MM.1S (cell line): ENCODE data around the gene GALNT15.

Experiments
- DNase-seq: peaks from one replicate; pipeline ENCODE4 v3.0.0-alpha.2; 2015
- H2AFZ ChIP-seq: fragments of 300-600 bp; sonication (generic); 2 replicates; pipeline ENCODE4 v1.6.0; 2016; ENCODE audit warnings: antibody characterized with exemption, low read length
- H3F3A ChIP-seq: fragments of 300-600 bp; sonication (generic); 2 replicates; pipeline ENCODE4 v1.6.1; 2016; ENCODE audit warnings: mild to moderate bottlenecking, antibody characterized with exemption, low read length, moderate library complexity, mixed read lengths; ENCODE audit not compliant: insufficient read depth
- H3K27ac ChIP-seq: fragments of 300-600 bp; sonication (generic); 2 replicates; pipeline ENCODE4 v1.5.1; 2016; ENCODE audit warnings: mild to moderate bottlenecking, low read length
- H3K27me3 ChIP-seq: fragments of 300-600 bp; sonication (generic); replicated peaks from 2 replicates; pipeline ENCODE4 v1.6.0; 2016; ENCODE audit warnings: low read length; ENCODE audit not compliant: insufficient read depth
- H3K36me3 ChIP-seq: fragments of 300-600 bp; sonication (generic); replicated peaks from 2 replicates; pipeline ENCODE4 v1.6.1; 2016; ENCODE audit warnings: mild to moderate bottlenecking, low read length, mixed read lengths; ENCODE audit not compliant: insufficient read depth
- H3K4me1 ChIP-seq: fragments of 300-600 bp; sonication (generic); 2 replicates; pipeline ENCODE4 v1.6.1; 2016; ENCODE audit warnings: low read length, mixed read lengths
- H3K4me2 ChIP-seq: fragments of 300-600 bp; sonication (generic); 2 replicates; pipeline ENCODE4 v1.6.0; 2016; ENCODE audit warnings: low read depth, low read length
- H3K4me3 ChIP-seq: fragments of 300-600 bp; sonication (generic); 2 replicates; pipeline ENCODE4 v1.5.1; 2016; ENCODE audit warnings: low read length, mixed read lengths
- H3K79me2 ChIP-seq: fragments of 300-600 bp; sonication (generic); 2 replicates; pipeline ENCODE4 v1.6.1; 2016; ENCODE audit warnings: mixed run types, low read length, mixed read lengths
- H3K9ac ChIP-seq: fragments of 300-600 bp; sonication (generic); 2 replicates; pipeline ENCODE4 v1.6.1; 2016; ENCODE audit warnings: low read length, mixed read lengths
- H3K9me2 ChIP-seq: fragments of 300-600 bp; sonication (generic); replicated peaks from 2 replicates; pipeline ENCODE4 v1.6.1; 2016; ENCODE audit warnings: mild to moderate bottlenecking, low read length, mixed read lengths; ENCODE audit not compliant: insufficient read depth
- H3K9me3 ChIP-seq: fragments of 300-600 bp; sonication (generic); replicated peaks from 2 replicates; pipeline ENCODE4 v1.6.1; 2016; ENCODE audit warnings: mild to moderate bottlenecking, low read length, mixed read lengths; ENCODE audit not compliant: insufficient read depth
- H4K20me1 ChIP-seq: fragments of 300-600 bp; sonication (generic); 2 replicates; pipeline ENCODE4 v1.6.1; 2016; ENCODE audit warnings: mild to moderate bottlenecking, low read length, moderate library complexity, mixed read lengths; ENCODE audit not compliant: insufficient read depth
- EZH2 ChIP-seq: fragments of 300-600 bp; sonication (generic); optimal IDR thresholded peaks from 2 replicates; pipeline ENCODE3; 2017; ENCODE audit warnings: low read depth, mild to moderate bottlenecking, antibody characterized with exemption, low read length, mixed read lengths
- EZH2phosphoT487 ChIP-seq: fragments of 300-600 bp; sonication (generic); IDR thresholded peaks from 2 replicates; pipeline ENCODE4 v1.6.1; 2018; ENCODE audit warnings: antibody characterized with exemption, low read length
- TF ChIP-seq, protein P1 (sequence below): fragments of 300-600 bp; sonication (generic); IDR thresholded peaks from 2 replicates; pipeline ENCODE4 v1.5.1; 2016; ENCODE audit warnings: antibody characterized with exemption, low read length, mixed read lengths

GALNT15 gene

DNA sequence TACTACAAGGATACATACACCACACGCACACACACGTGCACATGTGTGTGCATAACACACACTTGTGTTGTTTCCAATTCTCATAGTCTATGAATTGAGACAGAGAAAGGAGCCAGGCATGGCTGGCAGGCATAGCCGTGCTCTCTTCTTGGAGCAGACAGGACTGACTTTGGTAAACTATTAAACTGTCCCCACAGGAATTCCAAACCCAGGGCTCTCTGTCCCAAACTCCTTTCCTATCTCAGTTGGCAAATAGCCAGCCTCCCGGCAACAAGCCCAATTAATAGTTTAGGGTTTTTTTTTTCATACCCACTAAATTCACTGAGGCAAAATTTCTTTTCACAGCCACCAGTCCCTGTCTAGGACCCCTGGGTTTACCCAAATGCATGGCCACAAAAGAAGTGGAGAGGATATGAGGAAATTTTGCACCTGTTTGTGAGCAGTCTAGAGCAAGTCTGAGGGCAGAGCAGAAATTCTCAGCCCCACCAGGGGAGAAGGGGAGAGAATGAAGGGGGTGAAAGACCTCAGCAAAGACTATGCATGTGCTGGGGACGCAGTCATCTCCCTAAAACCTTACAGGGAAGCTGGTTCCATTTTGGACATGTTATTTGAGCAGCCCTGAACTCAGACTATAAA lies 17.8 kb downstream of the GALNT15 start:
- no peaks in the 10 kb centered on the region for H3K27me3 ChIP-seq
- H3K36me3 ChIP-seq = no peaks in the 10 kb centered on the region
- H2AFZ ChIP-seq = no peak overlapping the region
- TF ChIP-seq, protein P1, sequence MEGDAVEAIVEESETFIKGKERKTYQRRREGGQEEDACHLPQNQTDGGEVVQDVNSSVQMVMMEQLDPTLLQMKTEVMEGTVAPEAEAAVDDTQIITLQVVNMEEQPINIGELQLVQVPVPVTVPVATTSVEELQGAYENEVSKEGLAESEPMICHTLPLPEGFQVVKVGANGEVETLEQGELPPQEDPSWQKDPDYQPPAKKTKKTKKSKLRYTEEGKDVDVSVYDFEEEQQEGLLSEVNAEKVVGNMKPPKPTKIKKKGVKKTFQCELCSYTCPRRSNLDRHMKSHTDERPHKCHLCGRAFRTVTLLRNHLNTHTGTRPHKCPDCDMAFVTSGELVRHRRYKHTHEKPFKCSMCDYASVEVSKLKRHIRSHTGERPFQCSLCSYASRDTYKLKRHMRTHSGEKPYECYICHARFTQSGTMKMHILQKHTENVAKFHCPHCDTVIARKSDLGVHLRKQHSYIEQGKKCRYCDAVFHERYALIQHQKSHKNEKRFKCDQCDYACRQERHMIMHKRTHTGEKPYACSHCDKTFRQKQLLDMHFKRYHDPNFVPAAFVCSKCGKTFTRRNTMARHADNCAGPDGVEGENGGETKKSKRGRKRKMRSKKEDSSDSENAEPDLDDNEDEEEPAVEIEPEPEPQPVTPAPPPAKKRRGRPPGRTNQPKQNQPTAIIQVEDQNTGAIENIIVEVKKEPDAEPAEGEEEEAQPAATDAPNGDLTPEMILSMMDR = no peak
- TF ChIP-seq EZH2phosphoT487 (no peak), EZH2 (no peak)
- no peaks in the 10 kb centered on the region for H3F3A ChIP-seq
- no peak for DNase-seq
- no peaks in the 10 kb centered on the region for H3K4me1 ChIP-seq
- no peak overlapping the region for H3K27ac ChIP-seq
- no peak overlapping the region for H3K4me2 ChIP-seq
- no peaks in the 10 kb centered on the region for H4K20me1 ChIP-seq
- no peak overlapping the region for H3K4me3 ChIP-seq
- no peaks in the 10 kb centered on the region for H3K79me2 ChIP-seq
- no peak overlapping the region for H3K9ac ChIP-seq
- no peaks in the 10 kb centered on the region for H3K9me3 ChIP-seq
- H3K9me2 ChIP-seq = no peaks in the 10 kb centered on the region

DNA sequence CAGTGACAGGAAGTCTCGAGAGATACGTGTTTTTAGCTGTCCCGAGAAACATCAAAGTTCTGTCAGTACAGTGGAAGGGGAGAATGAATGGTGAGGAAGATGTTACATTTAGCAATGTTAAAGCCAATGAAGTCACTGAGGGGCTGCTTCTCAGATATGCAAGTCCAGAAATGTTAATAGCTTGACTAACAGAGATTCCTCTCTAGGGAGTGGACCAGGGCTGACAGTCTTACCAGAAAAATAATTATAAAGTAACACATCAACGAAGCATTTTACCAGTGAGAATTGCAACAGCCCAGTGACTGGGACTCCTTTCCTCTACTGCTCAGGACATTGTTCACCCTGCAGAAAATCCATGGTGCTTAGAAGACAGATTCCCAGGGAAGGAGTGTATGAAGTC lies 23.9 kb downstream of the GALNT15 start:
- Histone ChIP-seq H3K9me3 (no peaks in the 10 kb centered on the region), H3K27ac (no peak overlapping the region), H3F3A (no peaks in the 10 kb centered on the region), H2AFZ (no peak overlapping the region), H3K36me3 (no peaks in the 10 kb centered on the region), H3K4me2 (no peak overlapping the region), H4K20me1 (no peaks in the 10 kb centered on the region), H3K79me2 (no peaks in the 10 kb centered on the region), H3K4me1 (no peaks in the 10 kb centered on the region), H3K27me3 (no peaks in the 10 kb centered on the region), H3K9ac (no peak overlapping the region), H3K9me2 (no peaks in the 10 kb centered on the region), H3K4me3 (no peak overlapping the region)
- no peak for TF ChIP-seq EZH2
- TF ChIP-seq EZH2phosphoT487 = no peak
- TF ChIP-seq, protein P1 = no peak
- no peak for DNase-seq

DNA sequence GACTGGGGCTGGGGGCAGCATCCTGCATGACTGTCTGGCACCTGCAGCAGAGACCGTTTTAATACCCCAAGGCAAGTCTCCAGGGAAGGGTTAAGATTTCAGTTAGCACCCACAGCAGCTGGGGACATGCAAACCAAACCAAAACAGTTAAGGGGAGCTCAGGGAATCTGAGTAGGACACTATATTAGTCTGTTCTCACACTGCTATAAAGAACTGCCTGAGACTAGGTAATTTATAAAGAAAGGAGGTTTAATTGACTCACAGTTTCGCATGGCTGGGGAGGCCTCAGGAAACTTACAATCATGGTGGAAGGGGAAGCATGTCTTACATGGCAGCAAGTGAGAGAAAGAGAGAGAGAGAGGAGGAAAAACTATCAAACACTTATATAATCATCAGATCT lies 25.3 kb downstream of the GALNT15 start:
- Histone ChIP-seq H3K9me3 (no peaks in the 10 kb centered on the region), H3K27ac (no peak overlapping the region), H3F3A (no peaks in the 10 kb centered on the region), H3K36me3 (no peaks in the 10 kb centered on the region), H3K27me3 (no peaks in the 10 kb centered on the region), H3K4me3 (no peak overlapping the region), H3K4me2 (no peak overlapping the region), H3K9me2 (no peaks in the 10 kb centered on the region), H4K20me1 (no peaks in the 10 kb centered on the region), H2AFZ (no peak overlapping the region), H3K4me1 (no peaks in the 10 kb centered on the region), H3K79me2 (no peaks in the 10 kb centered on the region), H3K9ac (no peak overlapping the region)
- DNase-seq = no peak
- TF ChIP-seq, protein P1 = no peak
- no peak for TF ChIP-seq EZH2
- TF ChIP-seq EZH2phosphoT487 = no peak
